ENCODE measurements around the gene MYBPHL. TPM values are rescaled to one million over a fixed set of nuclear protein-coding genes. Genes with fewer than 3 reads are reported as not detected.

The MYBPHL gene
- total RNA-seq, 4 donors from 2014 or later, result not detected

- TF ChIP-seq CTCF (IDR thresholded peaks at IDR 0.05) (no peak), EP300 (IDR thresholded peaks at IDR 0.05) (no peak), POLR2AphosphoS5 (IDR thresholded peaks at IDR 0.05) (no peak), POLR2A (IDR thresholded peaks at IDR 0.05; ENCODE audit: low read depth) (no peak)
- intact Hi-C loops (cut with DNase I), result no loop called here
- no peak overlapping the region for H3K4me3 ChIP-seq
- peaks cover 0 to 5% (median 2%) of the 10 kb centered on the region in 4 donors for H3K4me1 ChIP-seq
- DNase-seq (ENCODE audit: extremely low spot score), result no peak
- peaks cover 82 to 100% (median 100%) of the 10 kb centered on the region in 4 donors for H3K36me3 ChIP-seq
- H3K27ac ChIP-seq (replicated peaks in 1 of 4), result no peak overlapping the region
- no peaks in the 10 kb centered on the region for H3K27me3 ChIP-seq
- H3K9me3 ChIP-seq, result no peaks in the 10 kb centered on the region
- WGBS, result 77% methylated on average over 3 of the region's 3 CpGs
Observed at GRCh38 chr1:109319114-109319513, 12.3 kb upstream of the MYBPHL start.

GRCh38 chr1:109316506-109316905 lies 9.7 kb upstream of the MYBPHL start:
- TF ChIP-seq POLR2AphosphoS5 (IDR thresholded peaks at IDR 0.05), result no peak
- TF ChIP-seq POLR2A (IDR thresholded peaks at IDR 0.05; ENCODE audit: low read depth), result no peak
- no peak for TF ChIP-seq EP300 (IDR thresholded peaks at IDR 0.05)
- no peak for TF ChIP-seq CTCF (IDR thresholded peaks at IDR 0.05)
- 89% methylated on average over 1 of the region's 1 CpG for WGBS
- no peak for DNase-seq (ENCODE audit: extremely low spot score)
- no peaks in the 10 kb centered on the region for H3K9me3 ChIP-seq
- H3K4me3 ChIP-seq, result no peak overlapping the region
- no peak overlapping the region for H3K27ac ChIP-seq (replicated peaks in 1 of 4)
- peaks cover 56 to 100% (median 96%) of the 10 kb centered on the region in 4 donors for H3K36me3 ChIP-seq
- H3K4me1 ChIP-seq, result peaks cover 0 to 26% (median 9%) of the 10 kb centered on the region in 4 donors
- no peaks in the 10 kb centered on the region for H3K27me3 ChIP-seq
- intact Hi-C loops (cut with DNase I), result no loop called here

GRCh38 chr1:109315288-109315687 lies 8.5 kb upstream of the MYBPHL start:
- no peaks in the 10 kb centered on the region for H3K27me3 ChIP-seq
- peak overlapping the region in 2 of 4 donors; percentile 1 to 9 for H3K27ac ChIP-seq (replicated peaks in 1 of 4)
- intact Hi-C loops (cut with DNase I), result no loop called here
- DNase-seq (ENCODE audit: extremely low spot score), result no peak
- no peak overlapping the region for H3K4me3 ChIP-seq
- no peak for TF ChIP-seq EP300 (IDR thresholded peaks at IDR 0.05)
- H3K9me3 ChIP-seq, result no peaks in the 10 kb centered on the region
- H3K36me3 ChIP-seq, result peaks cover 43 to 96% (median 91%) of the 10 kb centered on the region in 4 donors
- WGBS, result 93% methylated on average over 4 of the region's 4 CpGs
- H3K4me1 ChIP-seq, result peaks cover 0 to 31% (median 12%) of the 10 kb centered on the region in 4 donors

GRCh38 chr1:109314795-109315194 lies 8.0 kb upstream of the MYBPHL start:
- intact Hi-C loops (cut with DNase I), result no loop called here
- H3K27ac ChIP-seq (replicated peaks in 1 of 4), result peak overlapping the region in 2 of 4 donors; percentile 1 to 9
- H3K9me3 ChIP-seq, result no peaks in the 10 kb centered on the region
- peaks cover 40 to 91% (median 86%) of the 10 kb centered on the region in 4 donors for H3K36me3 ChIP-seq
- no peak overlapping the region for H3K4me3 ChIP-seq
- TF ChIP-seq POLR2A (IDR thresholded peaks at IDR 0.05; ENCODE audit: low read depth) (no peak), CTCF (IDR thresholded peaks at IDR 0.05) (no peak), EP300 (IDR thresholded peaks at IDR 0.05) (no peak), POLR2AphosphoS5 (IDR thresholded peaks at IDR 0.05) (no peak)
- H3K4me1 ChIP-seq, result peaks cover 0 to 36% (median 17%) of the 10 kb centered on the region in 4 donors
- no peaks in the 10 kb centered on the region for H3K27me3 ChIP-seq
- no peak for DNase-seq (ENCODE audit: extremely low spot score)
- WGBS, result 100% methylated on average over 1 of the region's 1 CpG

GRCh38 chr1:109312978-109313775 lies 6.4 kb upstream of the MYBPHL start:
- Histone ChIP-seq H3K4me3 (no peak overlapping the region), H3K27me3 (no peaks in the 10 kb centered on the region), H3K36me3 (peaks cover 23 to 81% (median 70%) of the 10 kb centered on the region in 4 donors), H3K27ac (replicated peaks in 1 of 4) (peak overlapping the region in 1 of 4 donors; percentile 27), H3K9me3 (no peaks in the 10 kb centered on the region), H3K4me1 (peaks cover 0 to 47% (median 29%) of the 10 kb centered on the region in 4 donors)
- intact Hi-C loops (cut with DNase I), result no loop called here
- DNase-seq (ENCODE audit: extremely low spot score), result no peak
- TF ChIP-seq POLR2A (IDR thresholded peaks at IDR 0.05; ENCODE audit: low read depth), result no peak
- no peak for TF ChIP-seq POLR2AphosphoS5 (IDR thresholded peaks at IDR 0.05)
- TF ChIP-seq CTCF (IDR thresholded peaks at IDR 0.05), result no peak
- TF ChIP-seq EP300 (IDR thresholded peaks at IDR 0.05), result no peak
- WGBS, result 89% methylated on average over 12 of the region's 12 CpGs
